Epidermal melanocyte (primary cell): ENCODE results near the gene RXFP2.

Experiments used
- DNase-seq: peaks from one replicate; pipeline ENCODE4 v3.0.0; 2011; ENCODE audit warnings: low spot score; ENCODE audit not compliant: insufficient read length

The RXFP2 gene

GRCh38 chr13:31826521-31826920 is 87.2 kb downstream of the RXFP2 start:
- DNase-seq, result no peak

- no peak for DNase-seq
Measured at GRCh38 chr13:31827707-31828106, 88.4 kb downstream of the RXFP2 start.

GRCh38 chr13:31835932-31836331 is 96.6 kb downstream of the RXFP2 start:
- DNase-seq, result no peak

GRCh38 chr13:31843044-31843443 is 103.7 kb downstream of the RXFP2 start:
- no peak for DNase-seq

GRCh38 chr13:31846182-31846938 is 107.0 kb downstream of the RXFP2 start:
- peak; percentile 31 for DNase-seq

GRCh38 chr13:31846961-31847752 is 107.8 kb downstream of the RXFP2 start:
- no peak for DNase-seq

- DNase-seq, result no peak
Measured at GRCh38 chr13:31848621-31849020, 109.3 kb downstream of the RXFP2 start.

- DNase-seq, result no peak
Measured at GRCh38 chr13:31849206-31849605, 109.9 kb downstream of the RXFP2 start.

- no peak for DNase-seq
Measured at GRCh38 chr13:31850041-31850555, 110.8 kb downstream of the RXFP2 start.

- DNase-seq, result no peak
Measured at GRCh38 chr13:31851216-31851615, 111.9 kb downstream of the RXFP2 start.
